ENCODE measurements around the gene KMT2B. TPM values are rescaled to one million over a fixed set of nuclear protein-coding genes. Genes with fewer than 3 reads are reported as not detected.

KMT2B gene
- total and polyA plus RNA-seq, 9 of the 15 experiments (the other 6 are each of a cell fraction or from before 2014, with no cell fraction given) = 0.63 to 43.9 (median 8.1) TPM

DNA sequence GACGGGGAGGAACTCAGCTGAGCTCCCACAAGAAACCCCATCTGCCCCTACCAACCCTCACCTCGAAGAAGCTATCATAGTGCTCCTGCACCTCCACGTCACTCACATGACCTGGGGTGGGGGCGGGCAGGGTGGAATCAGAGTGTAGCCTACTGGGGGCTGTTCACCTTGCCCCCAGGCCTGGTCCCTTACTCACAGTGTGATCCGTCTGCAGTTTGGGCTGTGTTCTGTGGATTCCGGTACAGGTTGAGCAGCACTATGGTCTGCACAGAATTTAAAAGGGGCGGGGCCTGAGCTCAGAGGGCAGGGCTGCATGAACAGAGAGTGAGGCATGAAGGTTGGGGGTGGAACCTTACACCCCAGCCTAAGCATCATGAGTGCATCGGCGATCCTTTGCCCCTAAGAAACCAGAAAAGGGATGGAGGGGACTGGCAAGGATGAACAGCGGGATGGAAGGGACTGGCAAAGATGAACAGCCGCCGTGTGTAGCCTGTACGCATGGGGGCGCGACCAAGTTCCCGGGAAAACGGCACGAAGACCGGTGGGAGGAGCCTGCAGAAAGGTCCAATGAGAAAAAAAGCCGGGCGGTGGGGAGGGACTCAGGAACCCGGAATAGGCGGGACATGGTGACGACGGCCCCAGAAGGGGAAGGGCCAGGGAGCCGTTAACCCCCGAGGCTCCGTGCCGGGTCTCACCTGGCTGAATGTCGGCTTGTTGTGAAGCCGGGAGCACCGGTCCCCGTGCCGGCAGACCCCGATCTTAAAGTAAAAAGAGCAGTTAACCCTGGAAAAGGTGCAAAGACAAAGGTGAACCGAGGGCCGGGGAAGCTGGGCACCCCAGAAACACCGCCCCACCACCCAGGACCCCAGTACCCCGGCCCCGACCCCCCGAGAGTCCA is 26.9 kb downstream of the KMT2B start (continued):
- peak; percentile 76; the same call in 1 of the 2 replicates for TF ChIP-seq TOE1 (IDR thresholded peaks at IDR 0.05; ENCODE audit: borderline replicate concordance)
- TF ChIP-seq TOE1 (CRISPR knock-in tag; IDR thresholded peaks at IDR 0.05; ENCODE audit: borderline replicate concordance, low read depth) = no peak
- peak; percentile 52; the same call in 1 of the 2 replicates for TF ChIP-seq EP400 (IDR thresholded peaks at IDR 0.05)
- TF ChIP-seq, protein P1, sequence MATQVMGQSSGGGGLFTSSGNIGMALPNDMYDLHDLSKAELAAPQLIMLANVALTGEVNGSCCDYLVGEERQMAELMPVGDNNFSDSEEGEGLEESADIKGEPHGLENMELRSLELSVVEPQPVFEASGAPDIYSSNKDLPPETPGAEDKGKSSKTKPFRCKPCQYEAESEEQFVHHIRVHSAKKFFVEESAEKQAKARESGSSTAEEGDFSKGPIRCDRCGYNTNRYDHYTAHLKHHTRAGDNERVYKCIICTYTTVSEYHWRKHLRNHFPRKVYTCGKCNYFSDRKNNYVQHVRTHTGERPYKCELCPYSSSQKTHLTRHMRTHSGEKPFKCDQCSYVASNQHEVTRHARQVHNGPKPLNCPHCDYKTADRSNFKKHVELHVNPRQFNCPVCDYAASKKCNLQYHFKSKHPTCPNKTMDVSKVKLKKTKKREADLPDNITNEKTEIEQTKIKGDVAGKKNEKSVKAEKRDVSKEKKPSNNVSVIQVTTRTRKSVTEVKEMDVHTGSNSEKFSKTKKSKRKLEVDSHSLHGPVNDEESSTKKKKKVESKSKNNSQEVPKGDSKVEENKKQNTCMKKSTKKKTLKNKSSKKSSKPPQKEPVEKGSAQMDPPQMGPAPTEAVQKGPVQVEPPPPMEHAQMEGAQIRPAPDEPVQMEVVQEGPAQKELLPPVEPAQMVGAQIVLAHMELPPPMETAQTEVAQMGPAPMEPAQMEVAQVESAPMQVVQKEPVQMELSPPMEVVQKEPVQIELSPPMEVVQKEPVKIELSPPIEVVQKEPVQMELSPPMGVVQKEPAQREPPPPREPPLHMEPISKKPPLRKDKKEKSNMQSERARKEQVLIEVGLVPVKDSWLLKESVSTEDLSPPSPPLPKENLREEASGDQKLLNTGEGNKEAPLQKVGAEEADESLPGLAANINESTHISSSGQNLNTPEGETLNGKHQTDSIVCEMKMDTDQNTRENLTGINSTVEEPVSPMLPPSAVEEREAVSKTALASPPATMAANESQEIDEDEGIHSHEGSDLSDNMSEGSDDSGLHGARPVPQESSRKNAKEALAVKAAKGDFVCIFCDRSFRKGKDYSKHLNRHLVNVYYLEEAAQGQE (IDR thresholded peaks at IDR 0.05; ENCODE audit: borderline replicate concordance) = peak; percentile 31; the same call in 1 of the 2 replicates
- TF ChIP-seq, protein P1 (CRISPR knock-in tag; IDR thresholded peaks at IDR 0.05; ENCODE audit: low read depth) = no peak
- no peak for TF ChIP-seq SMARCE1 (IDR thresholded peaks at IDR 0.05)
- TF ChIP-seq CREB3L1 (IDR thresholded peaks at IDR 0.05; ENCODE audit: borderline replicate concordance, low read depth) = no peak
- TF ChIP-seq PHF8 (IDR thresholded peaks at IDR 0.05; ENCODE audit: borderline replicate concordance, low read length) = peak; percentile 56; the same call in 1 of the 2 replicates
- no peak for TF ChIP-seq HDAC3 (IDR thresholded peaks at IDR 0.05; ENCODE audit: borderline replicate concordance, partially characterized antibody)
- 0 out of 2 replicates have a peak, but pooled peaks have one; percentile 32 for TF ChIP-seq ZNF384 (IDR thresholded peaks at IDR 0.05; ENCODE audit: low read depth, low read length)
- TF ChIP-seq, protein P2, sequence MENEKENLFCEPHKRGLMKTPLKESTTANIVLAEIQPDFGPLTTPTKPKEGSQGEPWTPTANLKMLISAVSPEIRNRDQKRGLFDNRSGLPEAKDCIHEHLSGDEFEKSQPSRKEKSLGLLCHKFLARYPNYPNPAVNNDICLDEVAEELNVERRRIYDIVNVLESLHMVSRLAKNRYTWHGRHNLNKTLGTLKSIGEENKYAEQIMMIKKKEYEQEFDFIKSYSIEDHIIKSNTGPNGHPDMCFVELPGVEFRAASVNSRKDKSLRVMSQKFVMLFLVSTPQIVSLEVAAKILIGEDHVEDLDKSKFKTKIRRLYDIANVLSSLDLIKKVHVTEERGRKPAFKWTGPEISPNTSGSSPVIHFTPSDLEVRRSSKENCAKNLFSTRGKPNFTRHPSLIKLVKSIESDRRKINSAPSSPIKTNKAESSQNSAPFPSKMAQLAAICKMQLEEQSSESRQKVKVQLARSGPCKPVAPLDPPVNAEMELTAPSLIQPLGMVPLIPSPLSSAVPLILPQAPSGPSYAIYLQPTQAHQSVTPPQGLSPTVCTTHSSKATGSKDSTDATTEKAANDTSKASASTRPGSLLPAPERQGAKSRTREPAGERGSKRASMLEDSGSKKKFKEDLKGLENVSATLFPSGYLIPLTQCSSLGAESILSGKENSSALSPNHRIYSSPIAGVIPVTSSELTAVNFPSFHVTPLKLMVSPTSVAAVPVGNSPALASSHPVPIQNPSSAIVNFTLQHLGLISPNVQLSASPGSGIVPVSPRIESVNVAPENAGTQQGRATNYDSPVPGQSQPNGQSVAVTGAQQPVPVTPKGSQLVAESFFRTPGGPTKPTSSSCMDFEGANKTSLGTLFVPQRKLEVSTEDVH (IDR thresholded peaks at IDR 0.05; ENCODE audit: low read depth, partially characterized antibody) = peak; percentile 100

Measured in K562 (cell line).